ENCODE results near the gene COPS6. TPM values are rescaled to one million over a fixed set of nuclear protein-coding genes. Genes with fewer than 3 reads are reported as not detected.

The COPS6 gene
- polyA plus RNA-seq (2013, experiment 1 of 4): 124 TPM
- 133 TPM for polyA plus RNA-seq (2013, experiment 2 of 4)
- 92.4 TPM for polyA plus RNA-seq (2013, experiment 3 of 4)
- 105 TPM for polyA plus RNA-seq (2013, experiment 4 of 4)

- Histone ChIP-seq H3K4me3 (ENCODE audit: insufficient read depth, low read depth, low read length) (peak within 1 kb of the TSS; percentile 81), H3K9me3 (ENCODE audit: control insufficient read depth, low read length) (no peaks in the 10 kb centered on the region), H3K27me3 (ENCODE audit: control insufficient read depth, insufficient read depth, low read length, poor library complexity, severe bottlenecking) (no peaks in the 10 kb centered on the region), H3K4me1 (ENCODE audit: control insufficient read depth, insufficient read depth, low read length) (peaks cover 5% of the 10 kb centered on the region), H3K27ac (ENCODE audit: insufficient read depth, low read depth, low read length, poor library complexity, severe bottlenecking) (peak within 1 kb of the TSS; percentile 61), H3K36me3 (ENCODE audit: control insufficient read depth, insufficient read depth, low read length) (peaks cover 23% of the 10 kb centered on the region)
- WGBS, 2 experiments: 1% methylated on average over 68 of the region's 68 CpGs
Observed at GRCh38 chr7:100088621-100089457, at the start of gene COPS6. Gene COPS6, plus strand, starts transcription at chr7:100088969. Its CDS starts 22 bp downstream, at chr7:100088991.

GRCh38 chr7:100040575-100040974 lies 48.2 kb upstream of the COPS6 start:
- Histone ChIP-seq H3K27ac (ENCODE audit: insufficient read depth, low read depth, low read length, poor library complexity, severe bottlenecking) (no peak overlapping the region), H3K4me3 (ENCODE audit: insufficient read depth, low read depth, low read length) (no peak overlapping the region), H3K4me1 (ENCODE audit: control insufficient read depth, insufficient read depth, low read length) (no peaks in the 10 kb centered on the region), H3K36me3 (ENCODE audit: control insufficient read depth, insufficient read depth, low read length) (peaks cover 5% of the 10 kb centered on the region), H3K27me3 (ENCODE audit: control insufficient read depth, insufficient read depth, low read length, poor library complexity, severe bottlenecking) (no peaks in the 10 kb centered on the region), H3K9me3 (ENCODE audit: control insufficient read depth, low read length) (no peaks in the 10 kb centered on the region)
- WGBS, 2 experiments: 95 to 96% methylated on average over 7 of the region's 7 CpGs

- H3K4me1 ChIP-seq (ENCODE audit: control insufficient read depth, insufficient read depth, low read length): no peaks in the 10 kb centered on the region
- no peak overlapping the region for H3K4me3 ChIP-seq (ENCODE audit: insufficient read depth, low read depth, low read length)
- H3K27me3 ChIP-seq (ENCODE audit: control insufficient read depth, insufficient read depth, low read length, poor library complexity, severe bottlenecking): no peaks in the 10 kb centered on the region
- 78 to 84% methylated on average over 6 of the region's 6 CpGs for WGBS, 2 experiments
- no peaks in the 10 kb centered on the region for H3K36me3 ChIP-seq (ENCODE audit: control insufficient read depth, insufficient read depth, low read length)
- no peaks in the 10 kb centered on the region for H3K9me3 ChIP-seq (ENCODE audit: control insufficient read depth, low read length)
- no peak overlapping the region for H3K27ac ChIP-seq (ENCODE audit: insufficient read depth, low read depth, low read length, poor library complexity, severe bottlenecking)
Observed at GRCh38 chr7:100044718-100045117, 44.1 kb upstream of the COPS6 start.

- no peaks in the 10 kb centered on the region for H3K4me1 ChIP-seq (ENCODE audit: control insufficient read depth, insufficient read depth, low read length)
- no peaks in the 10 kb centered on the region for H3K27me3 ChIP-seq (ENCODE audit: control insufficient read depth, insufficient read depth, low read length, poor library complexity, severe bottlenecking)
- H3K9me3 ChIP-seq (ENCODE audit: control insufficient read depth, low read length): no peaks in the 10 kb centered on the region
- H3K27ac ChIP-seq (ENCODE audit: insufficient read depth, low read depth, low read length, poor library complexity, severe bottlenecking): no peak overlapping the region
- no peaks in the 10 kb centered on the region for H3K36me3 ChIP-seq (ENCODE audit: control insufficient read depth, insufficient read depth, low read length)
- 93 to 96% methylated on average over 4 of the region's 4 CpGs for WGBS, 2 experiments
- H3K4me3 ChIP-seq (ENCODE audit: insufficient read depth, low read depth, low read length): no peak overlapping the region
Observed at GRCh38 chr7:100048680-100049079, 40.1 kb upstream of the COPS6 start.

GRCh38 chr7:100049441-100050291 lies 39.1 kb upstream of the COPS6 start, which contains the start of gene ZSCAN21:
Gene ZSCAN21, plus strand, starts transcription at chr7:100049774. Its CDS starts 7,233 bp downstream, at chr7:100057007.
- Histone ChIP-seq H3K4me1 (ENCODE audit: control insufficient read depth, insufficient read depth, low read length) (no peaks in the 10 kb centered on the region), H3K27me3 (ENCODE audit: control insufficient read depth, insufficient read depth, low read length, poor library complexity, severe bottlenecking) (no peaks in the 10 kb centered on the region), H3K4me3 (ENCODE audit: insufficient read depth, low read depth, low read length) (peak within 1 kb of the TSS; percentile 54), H3K27ac (ENCODE audit: insufficient read depth, low read depth, low read length, poor library complexity, severe bottlenecking) (peak within 1 kb of the TSS; percentile 90), H3K9me3 (ENCODE audit: control insufficient read depth, low read length) (no peaks in the 10 kb centered on the region), H3K36me3 (ENCODE audit: control insufficient read depth, insufficient read depth, low read length) (no peaks in the 10 kb centered on the region)
- WGBS, 2 experiments: 5 to 6% methylated on average over 47 of the region's 47 CpGs

- no peak overlapping the region for H3K4me3 ChIP-seq (ENCODE audit: insufficient read depth, low read depth, low read length)
- no peaks in the 10 kb centered on the region for H3K9me3 ChIP-seq (ENCODE audit: control insufficient read depth, low read length)
- peaks cover under 1% of the 10 kb centered on the region for H3K36me3 ChIP-seq (ENCODE audit: control insufficient read depth, insufficient read depth, low read length)
- no peak overlapping the region for H3K27ac ChIP-seq (ENCODE audit: insufficient read depth, low read depth, low read length, poor library complexity, severe bottlenecking)
- WGBS, 2 experiments: 94 to 96% methylated on average over 3 of the region's 3 CpGs
- H3K4me1 ChIP-seq (ENCODE audit: control insufficient read depth, insufficient read depth, low read length): no peaks in the 10 kb centered on the region
- H3K27me3 ChIP-seq (ENCODE audit: control insufficient read depth, insufficient read depth, low read length, poor library complexity, severe bottlenecking): no peaks in the 10 kb centered on the region
Observed at GRCh38 chr7:100051611-100052010, 37.2 kb upstream of the COPS6 start.

GRCh38 chr7:100053215-100053614 lies 35.6 kb upstream of the COPS6 start:
- H3K9me3 ChIP-seq (ENCODE audit: control insufficient read depth, low read length): no peaks in the 10 kb centered on the region
- H3K27ac ChIP-seq (ENCODE audit: insufficient read depth, low read depth, low read length, poor library complexity, severe bottlenecking): no peak overlapping the region
- H3K27me3 ChIP-seq (ENCODE audit: control insufficient read depth, insufficient read depth, low read length, poor library complexity, severe bottlenecking): no peaks in the 10 kb centered on the region
- peaks cover 14% of the 10 kb centered on the region for H3K36me3 ChIP-seq (ENCODE audit: control insufficient read depth, insufficient read depth, low read length)
- no peaks in the 10 kb centered on the region for H3K4me1 ChIP-seq (ENCODE audit: control insufficient read depth, insufficient read depth, low read length)
- H3K4me3 ChIP-seq (ENCODE audit: insufficient read depth, low read depth, low read length): no peak overlapping the region
- WGBS, 2 experiments: 91 to 94% methylated on average over 2 to 3 of the region's 3 CpGs

- no peaks in the 10 kb centered on the region for H3K4me1 ChIP-seq (ENCODE audit: control insufficient read depth, insufficient read depth, low read length)
- no peak overlapping the region for H3K27ac ChIP-seq (ENCODE audit: insufficient read depth, low read depth, low read length, poor library complexity, severe bottlenecking)
- H3K36me3 ChIP-seq (ENCODE audit: control insufficient read depth, insufficient read depth, low read length): peaks cover 28% of the 10 kb centered on the region
- H3K27me3 ChIP-seq (ENCODE audit: control insufficient read depth, insufficient read depth, low read length, poor library complexity, severe bottlenecking): no peaks in the 10 kb centered on the region
- H3K9me3 ChIP-seq (ENCODE audit: control insufficient read depth, low read length): no peaks in the 10 kb centered on the region
- no peak overlapping the region for H3K4me3 ChIP-seq (ENCODE audit: insufficient read depth, low read depth, low read length)
- WGBS, 2 experiments: 95 to 96% methylated on average over 10 of the region's 10 CpGs
Observed at GRCh38 chr7:100057006-100057405, 31.8 kb upstream of the COPS6 start.

GRCh38 chr7:100059251-100059739 lies 29.5 kb upstream of the COPS6 start:
- no peaks in the 10 kb centered on the region for H3K4me1 ChIP-seq (ENCODE audit: control insufficient read depth, insufficient read depth, low read length)
- 93 to 94% methylated on average over 5 of the region's 5 CpGs for WGBS, 2 experiments
- no peak overlapping the region for H3K27ac ChIP-seq (ENCODE audit: insufficient read depth, low read depth, low read length, poor library complexity, severe bottlenecking)
- H3K36me3 ChIP-seq (ENCODE audit: control insufficient read depth, insufficient read depth, low read length): peaks cover 43% of the 10 kb centered on the region
- no peak overlapping the region for H3K4me3 ChIP-seq (ENCODE audit: insufficient read depth, low read depth, low read length)
- H3K27me3 ChIP-seq (ENCODE audit: control insufficient read depth, insufficient read depth, low read length, poor library complexity, severe bottlenecking): no peaks in the 10 kb centered on the region
- no peaks in the 10 kb centered on the region for H3K9me3 ChIP-seq (ENCODE audit: control insufficient read depth, low read length)
